ENCODE results near the gene U2AF1L4.
"Not testable (repeated sequence)": the region's sequence is repeated elsewhere in the genome, so short reads cannot be mapped to it uniquely, and the experiment has no call there.

U2AF1L4 gene

DNA sequence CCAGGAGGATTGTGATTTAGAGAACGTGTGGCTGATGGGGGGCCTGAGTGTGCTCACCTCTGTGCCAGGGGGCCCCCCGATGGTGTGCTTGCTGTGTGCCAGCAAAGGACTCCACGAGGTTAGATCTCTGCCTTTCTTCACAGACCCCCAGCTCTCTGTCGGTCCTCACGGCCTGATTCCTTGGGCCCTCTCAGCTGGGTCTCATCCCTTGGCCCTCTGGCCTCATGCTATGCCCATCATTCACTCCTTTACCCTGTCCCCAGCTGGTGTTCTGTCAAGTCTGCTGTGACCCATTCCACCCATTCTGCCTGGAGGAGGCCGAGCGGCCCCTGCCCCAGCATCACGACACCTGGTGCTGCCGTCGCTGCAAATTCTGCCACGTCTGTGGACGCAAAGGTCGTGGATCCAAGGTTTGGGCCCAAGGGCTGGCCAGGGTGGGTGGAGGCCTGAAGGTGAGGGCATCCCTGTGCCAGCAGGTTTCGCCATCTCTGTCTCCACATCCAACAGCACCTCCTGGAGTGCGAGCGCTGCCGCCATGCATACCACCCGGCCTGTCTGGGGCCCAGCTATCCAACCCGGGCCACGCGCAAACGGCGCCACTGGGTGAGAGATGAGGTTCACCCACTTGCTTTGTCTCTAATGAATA is 19.9 kb downstream of the U2AF1L4 start:
- DNase-seq (ENCODE audit: low read depth, low spot score): no peak
- no peak overlapping the region for H3K4me3 ChIP-seq (ENCODE audit: low read depth, low read length)
- TF ChIP-seq, protein P1, sequence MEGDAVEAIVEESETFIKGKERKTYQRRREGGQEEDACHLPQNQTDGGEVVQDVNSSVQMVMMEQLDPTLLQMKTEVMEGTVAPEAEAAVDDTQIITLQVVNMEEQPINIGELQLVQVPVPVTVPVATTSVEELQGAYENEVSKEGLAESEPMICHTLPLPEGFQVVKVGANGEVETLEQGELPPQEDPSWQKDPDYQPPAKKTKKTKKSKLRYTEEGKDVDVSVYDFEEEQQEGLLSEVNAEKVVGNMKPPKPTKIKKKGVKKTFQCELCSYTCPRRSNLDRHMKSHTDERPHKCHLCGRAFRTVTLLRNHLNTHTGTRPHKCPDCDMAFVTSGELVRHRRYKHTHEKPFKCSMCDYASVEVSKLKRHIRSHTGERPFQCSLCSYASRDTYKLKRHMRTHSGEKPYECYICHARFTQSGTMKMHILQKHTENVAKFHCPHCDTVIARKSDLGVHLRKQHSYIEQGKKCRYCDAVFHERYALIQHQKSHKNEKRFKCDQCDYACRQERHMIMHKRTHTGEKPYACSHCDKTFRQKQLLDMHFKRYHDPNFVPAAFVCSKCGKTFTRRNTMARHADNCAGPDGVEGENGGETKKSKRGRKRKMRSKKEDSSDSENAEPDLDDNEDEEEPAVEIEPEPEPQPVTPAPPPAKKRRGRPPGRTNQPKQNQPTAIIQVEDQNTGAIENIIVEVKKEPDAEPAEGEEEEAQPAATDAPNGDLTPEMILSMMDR (IDR thresholded peaks at IDR 0.05; ENCODE audit: insufficient read depth, low read length, missing control alignments): no peak
- POLR2A ChIA-PET: no interaction called here
- CTCF ChIA-PET: interaction anchor here (0.6 to 0.7 kb wide), 2 partner anchors 31 to 166 kb away, joined by 3 read pairs; no protein-coding TSS in a partner anchor

DNA sequence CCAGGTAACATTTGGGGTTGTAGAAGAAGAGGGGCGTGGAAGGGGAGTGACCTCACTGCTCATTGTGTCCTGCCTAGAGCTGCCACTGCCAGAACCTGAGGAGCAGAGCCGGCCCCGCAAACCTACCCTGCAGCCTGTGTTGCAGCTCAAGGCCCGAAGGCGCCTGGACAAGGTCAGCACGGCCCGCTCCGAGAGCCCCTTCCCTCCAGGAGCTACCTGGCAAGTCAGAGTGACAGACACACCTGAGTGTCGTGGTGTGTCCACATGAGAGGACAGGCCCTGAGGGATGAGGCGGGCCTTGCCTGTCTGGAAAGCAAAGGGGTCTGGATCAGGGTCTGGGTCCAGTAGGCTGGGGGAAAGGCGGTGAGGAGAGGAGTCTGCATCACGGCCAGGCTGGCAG is 20.7 kb downstream of the U2AF1L4 start:
- no peak overlapping the region for H3K4me3 ChIP-seq (ENCODE audit: low read depth, low read length)
- DNase-seq (ENCODE audit: low read depth, low spot score): no peak
- POLR2A ChIA-PET: no interaction called here
- TF ChIP-seq, protein P1 (IDR thresholded peaks at IDR 0.05; ENCODE audit: insufficient read depth, low read length, missing control alignments): no peak
- CTCF ChIA-PET: no interaction called here

DNA sequence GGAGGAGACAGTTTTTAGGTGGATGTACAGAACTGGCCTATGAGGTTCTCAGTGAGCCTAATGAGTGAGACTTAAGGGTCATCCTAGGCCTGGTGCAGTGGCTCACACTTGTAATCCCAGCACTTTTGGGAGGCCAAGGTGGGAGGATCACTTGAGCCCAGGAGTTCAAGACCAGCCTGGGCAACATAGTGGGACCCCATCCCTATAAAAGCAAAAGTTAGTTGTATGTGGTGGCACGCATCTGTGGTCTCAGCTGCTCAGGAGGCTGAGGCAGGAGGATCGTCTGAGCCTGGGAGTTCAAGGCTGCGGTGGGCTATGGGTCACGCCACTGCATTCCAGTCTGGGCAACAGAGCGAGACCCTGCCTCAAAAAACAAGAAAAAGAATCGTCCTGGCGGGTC is 21.1 kb downstream of the U2AF1L4 start:
- DNase-seq (ENCODE audit: low read depth, low spot score); POLR2A ChIA-PET; H3K4me3 ChIP-seq (ENCODE audit: low read depth, low read length): not testable (repeated sequence)
- CTCF ChIA-PET: interaction anchor here (1.5 kb wide), 1 partner anchor 16 kb away, joined by 4 read pairs; no protein-coding TSS in a partner anchor

DNA sequence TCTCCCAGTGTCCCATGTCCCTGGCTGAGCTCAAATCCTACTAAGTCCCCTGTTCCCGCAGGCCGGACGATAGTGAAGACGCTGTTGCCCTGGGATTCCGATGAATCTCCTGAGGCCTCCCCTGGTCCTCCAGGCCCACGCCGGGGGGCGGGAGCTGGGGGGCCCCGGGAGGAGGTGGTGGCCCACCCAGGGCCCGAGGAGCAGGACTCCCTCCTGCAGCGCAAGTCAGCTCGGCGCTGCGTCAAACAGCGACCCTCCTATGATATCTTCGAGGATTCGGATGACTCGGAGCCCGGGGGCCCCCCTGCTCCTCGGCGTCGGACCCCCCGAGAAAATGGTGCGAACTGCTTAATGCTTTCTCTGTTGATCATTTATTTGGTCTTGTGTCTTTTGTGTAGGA is 21.5 kb downstream of the U2AF1L4 start:
- no peak for DNase-seq (ENCODE audit: low read depth, low spot score)
- H3K4me3 ChIP-seq (ENCODE audit: low read depth, low read length): no peak overlapping the region
- TF ChIP-seq, protein P1 (IDR thresholded peaks at IDR 0.05; ENCODE audit: insufficient read depth, low read length, missing control alignments): no peak
- ChIA-PET POLR2A (no interaction called here), CTCF (interaction anchor here (1.5 kb wide), 1 partner anchor 17 kb away, joined by 4 read pairs; no protein-coding TSS in a partner anchor)

DNA sequence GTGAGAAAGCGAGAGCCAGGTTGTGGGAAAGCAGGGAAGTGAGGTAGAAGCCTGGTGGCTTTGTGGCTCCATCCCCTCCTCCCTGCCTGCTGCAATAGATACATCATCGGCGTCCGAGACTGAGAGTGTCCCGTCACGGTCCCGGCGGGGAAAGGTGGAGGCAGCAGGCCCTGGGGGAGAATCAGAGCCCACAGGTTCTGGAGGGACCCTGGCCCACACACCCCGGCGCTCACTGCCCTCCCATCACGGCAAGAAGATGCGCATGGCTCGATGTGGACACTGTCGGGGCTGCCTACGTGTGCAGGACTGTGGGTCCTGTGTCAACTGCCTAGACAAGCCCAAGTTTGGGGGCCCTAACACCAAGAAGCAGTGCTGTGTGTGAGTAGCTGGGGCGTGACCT is 22.3 kb downstream of the U2AF1L4 start:
- no peak for DNase-seq (ENCODE audit: low read depth, low spot score)
- ChIA-PET POLR2A (no interaction called here), CTCF (interaction anchor here (1.5 kb wide), 1 partner anchor 17 kb away, joined by 4 read pairs; no protein-coding TSS in a partner anchor)
- no peak overlapping the region for H3K4me3 ChIP-seq (ENCODE audit: low read depth, low read length)
- TF ChIP-seq, protein P1 (IDR thresholded peaks at IDR 0.05; ENCODE audit: insufficient read depth, low read length, missing control alignments): no peak

DNA sequence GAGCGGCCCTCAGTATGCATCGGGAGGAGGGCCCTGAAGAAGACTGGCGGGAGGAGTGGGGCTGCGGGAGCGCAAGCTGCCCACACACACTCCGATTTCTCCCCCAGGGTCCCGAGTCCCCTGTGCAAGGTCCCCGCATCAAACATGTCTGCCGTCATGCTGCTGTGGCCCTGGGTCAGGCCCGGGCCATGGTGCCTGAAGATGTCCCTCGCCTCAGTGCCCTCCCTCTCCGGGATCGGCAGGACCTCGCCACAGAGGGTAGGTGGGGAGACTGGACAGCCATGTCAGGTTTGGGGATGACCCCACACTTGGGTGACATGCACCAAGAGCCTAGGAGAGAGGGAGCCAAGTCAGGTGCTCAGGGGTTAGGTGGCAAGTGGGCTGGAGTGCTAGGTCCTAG is 22.8 kb downstream of the U2AF1L4 start:
- H3K4me3 ChIP-seq (ENCODE audit: low read depth, low read length): no peak overlapping the region
- ChIA-PET POLR2A (interaction anchor here (1.4 kb wide), 1 partner anchor 26 kb away, joined by 5 read pairs; the partner anchor contains the start of gene LIN37), CTCF (interaction anchor here (1.5 kb wide), 1 partner anchor 18 kb away, joined by 4 read pairs; no protein-coding TSS in a partner anchor)
- TF ChIP-seq, protein P1 (IDR thresholded peaks at IDR 0.05; ENCODE audit: insufficient read depth, low read length, missing control alignments): no peak
- no peak for DNase-seq (ENCODE audit: low read depth, low spot score)
